Measurements from ENCODE around the gene SLC16A7. TPM values are rescaled to one million over a fixed set of nuclear protein-coding genes. Genes with fewer than 3 reads are reported as not detected.

The SLC16A7 gene
- total and polyA plus RNA-seq, 2 of the 8 experiments (the other 6 are each of a cell fraction or from before 2014, with no cell fraction given) = 0.74 to 4.3 TPM

- Histone ChIP-seq H3K14ac (ENCODE audit: insufficient read length) (no peak overlapping the region), H3K27me3 (replicated peaks in 1 of 4; ENCODE audit: control insufficient read depth in 3 of 4, extremely low read depth in 1 of 4, insufficient read depth in 3 of 4, low read length in 3 of 4) (no peaks in the 10 kb centered on the region), H3K56ac (replicated peaks; ENCODE audit: insufficient read length, low read depth, low read length) (no peak overlapping the region), H2BK12ac (ENCODE audit: low read depth, low read length) (no peak overlapping the region), H3K4ac (replicated peaks; ENCODE audit: insufficient read length, low read depth, low read length) (no peak overlapping the region), H3K4me3 (ENCODE audit: extremely low read depth in 1 of 4, insufficient read depth in 2 of 4, low read depth in 3 of 4, low read length in 4 of 4) (no peak overlapping the region), H3K4me1 (replicated peaks in 1 of 4; ENCODE audit: control insufficient read depth in 3 of 4, insufficient read depth in 4 of 4, low read length in 3 of 4) (no peaks in the 10 kb centered on the region), H2AFZ (ENCODE audit: low read length) (no peak overlapping the region), H3K18ac (ENCODE audit: extremely low read depth, low read length) (no peak overlapping the region), H4K91ac (replicated peaks; ENCODE audit: insufficient read length, low read length) (no peak overlapping the region), H2AK5ac (ENCODE audit: low read depth, low read length) (no peak overlapping the region), H3K79me2 (ENCODE audit: control insufficient read depth in 1 of 2, insufficient read depth in 2 of 2, low read length in 2 of 2) (no peaks in the 10 kb centered on the region), H2BK20ac (ENCODE audit: low read length) (no peak overlapping the region), H4K8ac (ENCODE audit: extremely low read depth, insufficient read depth, low read length) (no peak overlapping the region), H3K9me3 (ENCODE audit: insufficient read depth in 2 of 2, low read depth in 1 of 2, low read length in 1 of 2) (no peaks in the 10 kb centered on the region), H2BK5ac (ENCODE audit: low read depth, low read length) (no peak overlapping the region), H3K36me3 (ENCODE audit: control insufficient read depth in 2 of 4, insufficient read depth in 4 of 4, low read length in 3 of 4) (no peaks in the 10 kb centered on the region), H3K23ac (ENCODE audit: insufficient read length) (no peak overlapping the region), H3K4me2 (ENCODE audit: insufficient read depth in 1 of 2, low read depth in 2 of 2, low read length in 2 of 2) (no peak overlapping the region), H2BK15ac (ENCODE audit: low read length) (no peak overlapping the region), H3K79me1 (ENCODE audit: low read depth, low read length) (no peaks in the 10 kb centered on the region), H2BK120ac (replicated peaks; ENCODE audit: low read depth, low read length) (no peak overlapping the region), H4K5ac (ENCODE audit: insufficient read length, low read depth, low read length) (no peak overlapping the region), H4K20me1 (replicated peaks in 1 of 2; ENCODE audit: control insufficient read depth in 1 of 2, insufficient read depth in 2 of 2, low read length in 2 of 2) (no peaks in the 10 kb centered on the region), H3K23me2 (ENCODE audit: low read depth, low read length) (no peaks in the 10 kb centered on the region), H3K9ac (replicated peaks in 1 of 4; ENCODE audit: extremely low read depth in 1 of 4, low read depth in 3 of 4, low read length in 3 of 4) (no peak overlapping the region), H3K27ac (ENCODE audit: low read depth, low read length) (no peak overlapping the region)
- WGBS, 2 experiments (ENCODE audit: extremely low coverage in 1 of 2, insufficient coverage in 1 of 2, insufficient read length in 1 of 2, insufficient replicate concordance in 2 of 2, low coverage in 1 of 2, low lambda C conversion rate in 2 of 2, missing lambda C conversion rate in 1 of 2) = 92% methylated on average over 1 of the region's 1 CpG; no CpG with 5 or more reads in 1 of the 2 experiments
- CTCF ChIA-PET (ENCODE audit: partially characterized antibody) = no interaction called here
- POLR2A ChIA-PET (ENCODE audit: partially characterized antibody) = no interaction called here
- FAIRE-seq (no peak), DNase-seq (ENCODE audit: low read depth in 1 of 2, low spot score in 2 of 2) (no peak)
- TF ChIP-seq TCF12 (IDR thresholded peaks at IDR 0.05; ENCODE audit: low read depth, low read length) = 0 out of 2 replicates have a peak, but pooled peaks have one; percentile 35
- TF ChIP-seq TAF7 (optimal IDR thresholded peaks at IDR 0.05; ENCODE audit: borderline replicate concordance, low read depth, low read length) = no peak
- TF ChIP-seq CREB1 (IDR thresholded peaks at IDR 0.05) = no peak
- TF ChIP-seq POU5F1 (IDR thresholded peaks at IDR 0.05; ENCODE audit: low read depth, low read length) = no peak
- TF ChIP-seq KDM1A (IDR thresholded peaks at IDR 0.05; ENCODE audit: borderline replicate concordance, low read length) = no peak
- no peak for TF ChIP-seq TAF1 (IDR thresholded peaks at IDR 0.05; ENCODE audit: low read depth, low read length)
- TF ChIP-seq MAFK (IDR thresholded peaks at IDR 0.05; ENCODE audit: low read depth, low read length) = no peak
- TF ChIP-seq KDM5A (IDR thresholded peaks at IDR 0.05; ENCODE audit: low read length) = no peak
- no peak for TF ChIP-seq SIX5 (IDR thresholded peaks at IDR 0.05; ENCODE audit: low read depth, low read length)
These were observed 138.5 kb downstream of the SLC16A7 start for GRCh38 chr12:59734371-59734770.

Measured in H1 (cell line).